ENCODE measurements around the gene CTTN. TPM values are rescaled to one million over a fixed set of nuclear protein-coding genes. Genes with fewer than 3 reads are reported as not detected.

The CTTN gene
- total and polyA plus RNA-seq, 2 of the 8 experiments (the other 6 are each of a cell fraction or from before 2014, with no cell fraction given): 84.6 to 216 TPM

GRCh38 chr11:70353329-70353728 is 45.0 kb upstream of the CTTN start:
- no peak overlapping the region for H2BK120ac ChIP-seq (replicated peaks; ENCODE audit: low read depth, low read length)
- WGBS, 2 experiments (ENCODE audit: extremely low coverage in 1 of 2, insufficient coverage in 1 of 2, insufficient read length in 1 of 2, insufficient replicate concordance in 2 of 2, low coverage in 1 of 2, low lambda C conversion rate in 2 of 2, missing lambda C conversion rate in 1 of 2): 86% methylated on average over 2 of the region's 2 CpGs; no CpG with 5 or more reads in 1 of the 2 experiments
- H3K18ac ChIP-seq (ENCODE audit: extremely low read depth, low read length): no peak overlapping the region
- no peak overlapping the region for H4K5ac ChIP-seq (ENCODE audit: insufficient read length, low read depth, low read length)
- no peak overlapping the region for H4K91ac ChIP-seq (replicated peaks; ENCODE audit: insufficient read length, low read length)
- no peak overlapping the region for H2BK20ac ChIP-seq (ENCODE audit: low read length)
- no peak overlapping the region for H3K4me2 ChIP-seq (ENCODE audit: insufficient read depth in 1 of 2, low read depth in 2 of 2, low read length in 2 of 2)
- H3K4ac ChIP-seq (replicated peaks; ENCODE audit: insufficient read length, low read depth, low read length): no peak overlapping the region
- no peak overlapping the region for H2BK5ac ChIP-seq (ENCODE audit: low read depth, low read length)
- peaks cover 26 to 71% (median 49%) of the 10 kb centered on the region in 4 experiments for H3K36me3 ChIP-seq (ENCODE audit: control insufficient read depth in 2 of 4, insufficient read depth in 4 of 4, low read length in 3 of 4)
- no peak overlapping the region for H3K56ac ChIP-seq (replicated peaks; ENCODE audit: insufficient read length, low read depth, low read length)
- peaks cover 2 to 4% of the 10 kb centered on the region in 2 experiments for H4K20me1 ChIP-seq (replicated peaks in 1 of 2; ENCODE audit: control insufficient read depth in 1 of 2, insufficient read depth in 2 of 2, low read length in 2 of 2)
- no peaks in the 10 kb centered on the region for H3K27me3 ChIP-seq (replicated peaks in 1 of 4; ENCODE audit: control insufficient read depth in 3 of 4, extremely low read depth in 1 of 4, insufficient read depth in 3 of 4, low read length in 3 of 4)
- H3K14ac ChIP-seq (ENCODE audit: insufficient read length): no peak overlapping the region
- H2BK12ac ChIP-seq (ENCODE audit: low read depth, low read length): no peak overlapping the region
- POLR2A ChIA-PET (ENCODE audit: partially characterized antibody): no interaction called here
- FAIRE-seq (no peak), DNase-seq (ENCODE audit: low read depth in 1 of 2, low spot score in 2 of 2) (peak in 1 of 2 experiments; percentile 17)
- no peak overlapping the region for H2AFZ ChIP-seq (ENCODE audit: low read length)
- no peaks in the 10 kb centered on the region for H3K79me1 ChIP-seq (ENCODE audit: low read depth, low read length)
- no peak overlapping the region for H4K8ac ChIP-seq (ENCODE audit: extremely low read depth, insufficient read depth, low read length)
- no peak overlapping the region for H3K9ac ChIP-seq (replicated peaks in 1 of 4; ENCODE audit: extremely low read depth in 1 of 4, low read depth in 3 of 4, low read length in 3 of 4)
- no peaks in the 10 kb centered on the region for H3K79me2 ChIP-seq (ENCODE audit: control insufficient read depth in 1 of 2, insufficient read depth in 2 of 2, low read length in 2 of 2)
- H3K27ac ChIP-seq (ENCODE audit: low read depth, low read length): no peak overlapping the region
- no peaks in the 10 kb centered on the region for H3K23me2 ChIP-seq (ENCODE audit: low read depth, low read length)
- no peak overlapping the region for H2AK5ac ChIP-seq (ENCODE audit: low read depth, low read length)
- no peak overlapping the region for H3K4me3 ChIP-seq (ENCODE audit: extremely low read depth in 1 of 4, insufficient read depth in 2 of 4, low read depth in 3 of 4, low read length in 4 of 4)
- H2BK15ac ChIP-seq (ENCODE audit: low read length): no peak overlapping the region
- H3K23ac ChIP-seq (ENCODE audit: insufficient read length): no peak overlapping the region
- CTCF ChIA-PET (ENCODE audit: partially characterized antibody): interaction anchor here (1.1 kb wide), 2 partner anchors 11 to 63 kb away, joined by 3 read pairs; no protein-coding TSS in a partner anchor
- no peaks in the 10 kb centered on the region for H3K9me3 ChIP-seq (ENCODE audit: insufficient read depth in 2 of 2, low read depth in 1 of 2, low read length in 1 of 2)
- no peaks in the 10 kb centered on the region for H3K4me1 ChIP-seq (replicated peaks in 1 of 4; ENCODE audit: control insufficient read depth in 3 of 4, insufficient read depth in 4 of 4, low read length in 3 of 4)
- TF ChIP-seq BACH1 (IDR thresholded peaks at IDR 0.05; ENCODE audit: low read length) (no peak), ZNF274 (IDR thresholded peaks at IDR 0.05; ENCODE audit: borderline replicate concordance, extremely low read depth, low read length) (no peak), JUN (IDR thresholded peaks at IDR 0.05; ENCODE audit: low read depth, low read length) (no peak), CHD1 (IDR thresholded peaks at IDR 0.05; ENCODE audit: low read depth, low read length) (no peak), RAD21 (IDR thresholded peaks at IDR 0.05 in 1 of 2, conservative IDR thresholded peaks at IDR 0.05 in 1 of 2; ENCODE audit: low read depth in 2 of 2, low read length in 2 of 2) (no peak), JUND (IDR thresholded peaks at IDR 0.05; ENCODE audit: low read length) (no peak), SIN3A (conservative IDR thresholded peaks at IDR 0.05 in 1 of 2, IDR thresholded peaks at IDR 0.05 in 1 of 2; ENCODE audit: low read depth in 1 of 2, low read length in 2 of 2) (no peak), ATF3 (IDR thresholded peaks at IDR 0.05; ENCODE audit: insufficient read depth, low read depth, low read length) (no peak), SP4 (IDR thresholded peaks at IDR 0.05; ENCODE audit: low read length) (no peak), E2F6 (IDR thresholded peaks at IDR 0.05) (no peak), SAP30 (IDR thresholded peaks at IDR 0.05; ENCODE audit: insufficient read depth, insufficient replicate concordance, low read length) (no peak), SIRT6 (IDR thresholded peaks at IDR 0.05; ENCODE audit: low read length) (no peak), SP1 (IDR thresholded peaks at IDR 0.05; ENCODE audit: low read depth, low read length) (no peak), CEBPB (IDR thresholded peaks at IDR 0.05; ENCODE audit: low read depth, low read length) (no peak)

Measured in H1 (cell line).